ENCODE data around the gene SYNDIG1L. TPM values are rescaled to one million over a fixed set of nuclear protein-coding genes. Genes with fewer than 3 reads are reported as not detected.

The SYNDIG1L gene
- polyA plus RNA-seq, 1 donor (not counting 4 experiments of a cell fraction or from before 2014, with no cell fraction given): not detected

DNA sequence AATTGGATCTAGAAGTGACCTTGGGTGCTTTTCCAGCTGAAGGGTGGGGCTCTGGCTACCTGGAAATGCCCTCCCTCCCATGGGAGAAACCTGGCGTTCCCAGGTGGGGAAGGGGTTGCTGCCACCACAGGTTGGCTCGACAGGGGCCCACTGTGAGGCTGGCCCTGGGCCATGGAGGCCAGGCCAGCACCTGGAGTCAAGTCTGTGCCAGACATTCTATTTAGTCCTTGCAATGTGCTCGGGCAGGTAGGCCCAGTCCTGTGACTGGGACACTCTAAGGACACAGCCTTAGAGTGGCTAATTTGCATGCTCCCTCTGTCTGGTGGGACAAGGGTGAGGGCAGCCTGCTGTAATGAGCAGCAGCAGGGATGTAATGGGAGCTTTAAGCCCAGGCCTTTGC is 65.8 kb downstream of the SYNDIG1L start:
- Histone ChIP-seq H3K36me3 (ENCODE audit: control insufficient read depth in 2 of 2, extremely low read depth in 1 of 2, insufficient read depth in 2 of 2, low read length in 2 of 2) (no peaks in the 10 kb centered on the region), H3K4me1 (ENCODE audit: control insufficient read depth, extremely low read depth, insufficient read depth, low read length) (peaks cover 4% of the 10 kb centered on the region), H3K4me3 (ENCODE audit: control insufficient read depth in 2 of 3, extremely low read depth in 1 of 3, insufficient read depth in 2 of 3, low read depth in 1 of 3, low read length in 3 of 3) (no peak overlapping the region), H3K9me1 (ENCODE audit: control insufficient read depth, extremely low read depth, insufficient read depth, low read length) (no peaks in the 10 kb centered on the region), H3K79me2 (ENCODE audit: control insufficient read depth, insufficient read depth, low read length) (no peaks in the 10 kb centered on the region), H3K4me2 (ENCODE audit: control insufficient read depth, extremely low read depth, insufficient read depth, low read depth, low read length) (no peak overlapping the region), H3K27me3 (ENCODE audit: control insufficient read depth, extremely low read depth, insufficient read depth, low read length) (peaks cover 4% of the 10 kb centered on the region), H2AFZ (ENCODE audit: control insufficient read depth, low read length) (no peak overlapping the region), H3K9ac (ENCODE audit: control insufficient read depth, extremely low read depth, insufficient read depth, low read length) (no peak overlapping the region), H3K9me3 (ENCODE audit: control insufficient read depth, low read depth, low read length) (no peaks in the 10 kb centered on the region), H4K20me1 (ENCODE audit: control insufficient read depth, extremely low read depth, insufficient read depth, low read length) (no peaks in the 10 kb centered on the region), H3K27ac (ENCODE audit: control insufficient read depth, insufficient read depth, low read length) (no peak overlapping the region)
- dilution Hi-C loops (cut with MboI; ENCODE audit: extremely low pct_ligation_motif_present, low sequenced_read_pairs): no loop called here
- TF ChIP-seq, protein P1, sequence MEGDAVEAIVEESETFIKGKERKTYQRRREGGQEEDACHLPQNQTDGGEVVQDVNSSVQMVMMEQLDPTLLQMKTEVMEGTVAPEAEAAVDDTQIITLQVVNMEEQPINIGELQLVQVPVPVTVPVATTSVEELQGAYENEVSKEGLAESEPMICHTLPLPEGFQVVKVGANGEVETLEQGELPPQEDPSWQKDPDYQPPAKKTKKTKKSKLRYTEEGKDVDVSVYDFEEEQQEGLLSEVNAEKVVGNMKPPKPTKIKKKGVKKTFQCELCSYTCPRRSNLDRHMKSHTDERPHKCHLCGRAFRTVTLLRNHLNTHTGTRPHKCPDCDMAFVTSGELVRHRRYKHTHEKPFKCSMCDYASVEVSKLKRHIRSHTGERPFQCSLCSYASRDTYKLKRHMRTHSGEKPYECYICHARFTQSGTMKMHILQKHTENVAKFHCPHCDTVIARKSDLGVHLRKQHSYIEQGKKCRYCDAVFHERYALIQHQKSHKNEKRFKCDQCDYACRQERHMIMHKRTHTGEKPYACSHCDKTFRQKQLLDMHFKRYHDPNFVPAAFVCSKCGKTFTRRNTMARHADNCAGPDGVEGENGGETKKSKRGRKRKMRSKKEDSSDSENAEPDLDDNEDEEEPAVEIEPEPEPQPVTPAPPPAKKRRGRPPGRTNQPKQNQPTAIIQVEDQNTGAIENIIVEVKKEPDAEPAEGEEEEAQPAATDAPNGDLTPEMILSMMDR (optimal IDR thresholded peaks at IDR 0.05 in 1 of 3, IDR thresholded peaks at IDR 0.05 in 1 of 3, conservative IDR thresholded peaks at IDR 0.05 in 1 of 3; ENCODE audit: extremely low read depth in 1 of 3, insufficient read depth in 2 of 3, low read length in 3 of 3): no peak
- TF ChIP-seq EZH2 (IDR thresholded peaks at IDR 0.05; ENCODE audit: low read length): no peak
- DNase-seq (ENCODE audit: low read depth, low spot score) (no peak), FAIRE-seq (no peak)

DNA sequence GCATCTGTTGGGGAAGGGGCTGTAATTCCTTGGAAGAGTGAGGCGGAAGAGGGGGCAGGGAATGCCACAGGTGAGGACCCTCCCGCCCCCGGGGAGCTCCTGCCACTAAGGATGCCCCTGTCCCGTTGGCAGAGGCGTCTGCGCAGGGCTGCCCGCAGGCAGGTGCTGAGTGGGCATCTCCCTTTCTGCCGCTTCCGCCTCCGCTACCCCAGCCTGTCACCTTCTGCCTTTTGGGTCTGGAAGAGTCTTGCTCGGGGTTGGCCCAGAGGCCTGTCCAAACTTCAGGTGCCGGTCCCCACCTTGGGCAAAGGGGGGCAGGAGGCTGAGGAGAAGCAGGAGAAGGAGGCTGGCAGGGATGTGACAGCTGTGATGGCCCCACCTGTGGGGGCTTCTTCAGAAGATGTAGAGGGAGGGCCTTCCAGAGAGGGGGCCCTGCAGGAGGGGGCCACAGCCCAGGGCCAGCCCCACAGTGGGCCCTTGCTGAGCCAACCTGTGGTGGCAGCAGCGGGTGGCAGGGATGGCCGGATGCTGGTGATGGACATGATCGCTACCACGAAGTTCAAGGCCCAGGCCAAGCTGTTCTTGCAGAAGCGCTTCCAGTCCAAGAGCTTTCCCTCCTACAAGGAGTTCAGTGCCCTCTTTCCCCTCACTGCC is 67.7 kb downstream of the SYNDIG1L start:
- Histone ChIP-seq H3K4me2 (ENCODE audit: control insufficient read depth, extremely low read depth, insufficient read depth, low read depth, low read length) (no peak overlapping the region), H4K20me1 (ENCODE audit: control insufficient read depth, extremely low read depth, insufficient read depth, low read length) (no peaks in the 10 kb centered on the region), H3K9me1 (ENCODE audit: control insufficient read depth, extremely low read depth, insufficient read depth, low read length) (no peaks in the 10 kb centered on the region), H3K36me3 (ENCODE audit: control insufficient read depth in 2 of 2, extremely low read depth in 1 of 2, insufficient read depth in 2 of 2, low read length in 2 of 2) (no peaks in the 10 kb centered on the region), H3K79me2 (ENCODE audit: control insufficient read depth, insufficient read depth, low read length) (no peaks in the 10 kb centered on the region), H3K9ac (ENCODE audit: control insufficient read depth, extremely low read depth, insufficient read depth, low read length) (no peak overlapping the region), H3K4me1 (ENCODE audit: control insufficient read depth, extremely low read depth, insufficient read depth, low read length) (peaks cover 4% of the 10 kb centered on the region), H2AFZ (ENCODE audit: control insufficient read depth, low read length) (no peak overlapping the region), H3K27ac (ENCODE audit: control insufficient read depth, insufficient read depth, low read length) (no peak overlapping the region), H3K4me3 (ENCODE audit: control insufficient read depth in 2 of 3, extremely low read depth in 1 of 3, insufficient read depth in 2 of 3, low read depth in 1 of 3, low read length in 3 of 3) (no peak overlapping the region), H3K27me3 (ENCODE audit: control insufficient read depth, extremely low read depth, insufficient read depth, low read length) (no peaks in the 10 kb centered on the region), H3K9me3 (ENCODE audit: control insufficient read depth, low read depth, low read length) (no peaks in the 10 kb centered on the region)
- DNase-seq (ENCODE audit: low read depth, low spot score) (no peak), FAIRE-seq (no peak)
- TF ChIP-seq, protein P1 (optimal IDR thresholded peaks at IDR 0.05 in 1 of 3, IDR thresholded peaks at IDR 0.05 in 1 of 3, conservative IDR thresholded peaks at IDR 0.05 in 1 of 3; ENCODE audit: extremely low read depth in 1 of 3, insufficient read depth in 2 of 3, low read length in 3 of 3): no peak
- TF ChIP-seq EZH2 (IDR thresholded peaks at IDR 0.05; ENCODE audit: low read length): no peak
- dilution Hi-C loops (cut with MboI; ENCODE audit: extremely low pct_ligation_motif_present, low sequenced_read_pairs): no loop called here
